Head of caudate nucleus (tissue), 42 donors: ENCODE measurements around the gene GAPVD1.
"Not testable (repeated sequence)": the region's sequence is repeated elsewhere in the genome, so short reads cannot be mapped to it uniquely, and the experiment has no call there.

Experiments
- DNase-seq, 42 donors: peaks; one replicate each; pipeline versions ENCODE4 v3.0.0 to v3.0.0-alpha.2; 2020 to 2021; ENCODE audit warnings: mixed read lengths in 7 of 42
- intact Hi-C: fragments of 100-400 bp; cut with DNase I; formaldehyde crosslinking; loops from one replicate; pipeline ENCODE4 v1.15.0; 2022

GAPVD1 gene

DNA sequence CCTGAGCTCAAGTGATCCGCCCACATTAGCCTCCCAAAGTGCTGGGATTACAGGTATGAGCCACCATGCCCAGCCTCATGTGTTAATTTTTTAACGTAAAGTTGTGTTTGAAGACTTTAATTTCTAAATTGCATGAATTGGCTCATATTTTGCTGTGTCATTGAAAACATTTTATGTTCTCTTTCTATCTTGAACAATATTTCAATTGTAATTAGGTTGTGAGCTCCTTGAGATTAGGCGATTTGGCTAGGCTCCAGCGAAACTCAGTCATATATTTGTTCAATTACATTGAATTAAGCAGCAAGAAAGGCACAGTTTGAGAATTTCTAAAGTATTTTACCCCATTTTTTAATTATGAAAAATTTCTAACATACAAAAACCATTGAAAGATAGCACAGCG, 34.0 kb downstream of the GAPVD1 start:
- no peak for DNase-seq
- intact Hi-C loops = no loop called here

DNA sequence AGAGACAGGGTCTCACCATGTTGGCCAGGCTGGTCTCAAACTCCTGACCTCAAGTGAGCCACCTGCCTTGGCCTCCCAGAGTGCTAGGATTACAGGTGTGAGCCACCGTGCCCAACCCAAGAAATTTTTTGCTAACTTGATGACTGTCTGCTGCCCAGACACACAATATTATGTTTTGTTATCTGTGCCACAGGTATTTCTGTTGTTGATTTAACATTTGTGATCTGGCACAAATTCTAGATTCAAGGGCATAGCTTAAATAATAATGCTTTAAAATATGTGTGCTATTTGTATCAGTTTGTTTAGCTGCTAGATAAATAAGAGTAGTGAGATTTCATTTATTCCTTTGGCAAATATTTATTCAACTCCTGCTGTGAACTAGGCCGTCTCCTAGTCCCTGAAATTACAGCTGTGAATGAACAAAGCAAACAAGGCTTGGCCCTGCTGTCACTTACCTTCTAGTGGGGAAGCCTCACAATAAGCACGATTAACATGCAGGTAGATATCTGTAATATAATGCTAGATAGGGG, 35.3 kb downstream of the GAPVD1 start:
- intact Hi-C loops = no loop called here

DNA sequence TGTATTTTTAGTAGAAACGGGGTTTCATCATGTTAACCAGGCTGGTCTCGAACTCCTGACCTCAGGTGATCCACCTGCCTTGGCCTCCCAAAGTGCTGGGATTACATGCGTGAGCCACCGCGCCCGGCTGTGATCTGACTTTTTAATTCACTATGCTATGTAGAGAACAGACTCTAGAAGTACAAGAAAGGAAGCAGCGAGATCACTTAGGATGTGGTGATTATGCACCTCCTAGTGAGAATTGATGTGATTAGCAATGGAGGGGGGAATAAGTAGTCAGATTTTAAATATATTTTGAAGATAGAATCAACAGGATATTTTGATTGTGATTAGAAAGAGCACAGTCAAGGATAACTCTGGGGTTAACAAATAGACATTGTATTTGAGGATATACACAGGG, 36.3 kb downstream of the GAPVD1 start:
- intact Hi-C loops = no loop called here
- DNase-seq = no peak

More for the DNA sequence above, 35.3 kb downstream of the GAPVD1 start:
- no peak for DNase-seq

- DNase-seq = no peak
- intact Hi-C loops = no loop called here
Observed at GRCh38 chr9:125302241-125302640, 40.6 kb downstream of the GAPVD1 start.

DNA sequence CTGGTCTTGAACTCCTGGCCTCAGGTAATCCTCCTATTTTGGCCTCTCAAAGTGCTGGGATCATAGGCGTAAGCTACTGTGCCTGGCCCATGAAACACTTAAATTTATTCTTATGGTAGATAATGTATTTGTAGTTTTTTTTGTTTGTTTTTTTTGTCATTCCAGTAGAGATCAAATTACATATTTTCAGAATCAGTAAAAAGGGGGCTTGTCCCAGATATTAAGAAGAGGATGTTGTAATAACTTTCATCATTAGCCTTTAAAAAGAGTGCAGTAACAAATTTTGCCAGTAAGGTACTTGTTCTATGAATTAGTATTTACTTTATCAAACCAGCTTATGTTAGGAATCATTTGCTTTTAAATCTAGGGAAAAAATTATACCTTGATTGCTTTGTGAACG, 42.6 kb downstream of the GAPVD1 start:
- intact Hi-C loops = no loop called here
- DNase-seq = no peak

- intact Hi-C loops = no loop called here
- no peak for DNase-seq
Observed at GRCh38 chr9:125312411-125312810, 50.8 kb downstream of the GAPVD1 start.

- intact Hi-C loops, DNase-seq: not testable (repeated sequence)
Observed at GRCh38 chr9:125316359-125316758, 54.7 kb downstream of the GAPVD1 start.

GRCh38 chr9:125317704-125318103, 56.1 kb downstream of the GAPVD1 start:
- intact Hi-C loops = no loop called here
- DNase-seq = no peak

DNA sequence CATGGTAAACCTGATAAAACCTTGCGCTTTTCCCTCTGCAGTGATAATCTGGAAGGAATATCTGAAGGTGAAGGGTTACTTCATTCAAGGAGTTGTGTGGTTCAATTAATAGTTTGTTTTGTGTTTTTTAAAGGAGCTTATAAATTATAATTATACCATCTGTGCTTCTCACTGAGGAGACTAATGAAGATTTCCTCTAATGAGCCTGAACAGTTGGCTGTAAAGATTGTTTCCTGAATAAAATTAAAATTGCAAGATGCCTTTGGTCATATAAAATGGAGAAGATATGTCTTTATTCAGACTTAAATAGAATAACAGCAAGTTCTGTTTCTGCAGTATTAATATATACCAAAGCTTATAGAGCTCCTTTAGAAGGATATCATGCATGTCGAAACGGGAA, 59.9 kb downstream of the GAPVD1 start:
- intact Hi-C loops = no loop called here
- DNase-seq = no peak

GRCh38 chr9:125323615-125324014, 62.0 kb downstream of the GAPVD1 start:
- DNase-seq = no peak
- intact Hi-C loops = no loop called here

GRCh38 chr9:125325826-125326225, 64.2 kb downstream of the GAPVD1 start:
- DNase-seq = no peak
- intact Hi-C loops = no loop called here

- intact Hi-C loops = no loop called here
Observed at GRCh38 chr9:125329978-125330377, 68.4 kb downstream of the GAPVD1 start.

GRCh38 chr9:125330587-125330986, 69.0 kb downstream of the GAPVD1 start:
- no peak for DNase-seq
- intact Hi-C loops = no loop called here

More at GRCh38 chr9:125329978-125330377, 68.4 kb downstream of the GAPVD1 start:
- no peak for DNase-seq

- DNase-seq = no peak
- intact Hi-C loops = no loop called here
Observed at GRCh38 chr9:125332527-125332926, 70.9 kb downstream of the GAPVD1 start.

GRCh38 chr9:125337236-125337635, 75.6 kb downstream of the GAPVD1 start:
- intact Hi-C loops = no loop called here
- peak in 1 of 42 donors; percentile 25 for DNase-seq

DNA sequence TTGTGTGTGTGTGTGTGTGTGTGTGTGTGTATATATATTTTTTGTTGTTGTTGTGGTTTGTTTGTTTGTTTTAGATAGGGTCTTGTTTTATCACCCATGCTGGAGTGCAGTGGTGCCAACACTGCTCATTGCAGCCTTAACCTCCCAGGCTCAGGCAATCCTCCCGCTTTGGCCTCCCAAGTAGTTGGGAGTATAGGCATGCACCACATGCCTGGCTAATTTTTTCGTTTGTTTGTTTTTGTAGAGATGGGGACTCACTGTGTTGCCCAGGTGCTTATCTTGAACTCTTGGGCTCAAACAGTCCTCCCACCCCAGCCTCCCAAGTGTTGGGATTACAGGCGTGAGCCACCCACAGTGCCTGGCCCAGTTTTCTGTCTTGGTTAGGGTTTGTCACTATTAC, 77.3 kb downstream of the GAPVD1 start:
- no peak for DNase-seq
- intact Hi-C loops = no loop called here

DNA sequence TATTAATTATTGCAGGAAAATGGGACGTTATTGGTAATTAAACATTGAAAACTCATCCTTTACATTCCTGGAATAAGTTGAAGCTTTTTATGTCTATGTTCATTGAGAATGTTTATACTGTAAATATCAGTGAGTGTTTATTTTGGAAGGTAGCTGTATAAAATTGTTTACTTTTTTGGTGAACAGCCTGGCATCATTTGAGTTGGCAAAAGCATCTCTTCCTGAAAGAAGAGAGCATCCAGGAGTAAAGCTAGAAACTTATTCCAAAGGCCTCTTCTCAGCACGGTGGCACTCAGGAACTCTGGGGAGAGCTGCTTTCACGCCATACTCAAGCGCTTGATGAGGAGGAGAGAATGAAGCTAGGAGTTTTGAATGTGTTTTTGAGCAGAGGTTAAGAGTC, 79.9 kb downstream of the GAPVD1 start:
- intact Hi-C loops = no loop called here
- no peak for DNase-seq

DNA sequence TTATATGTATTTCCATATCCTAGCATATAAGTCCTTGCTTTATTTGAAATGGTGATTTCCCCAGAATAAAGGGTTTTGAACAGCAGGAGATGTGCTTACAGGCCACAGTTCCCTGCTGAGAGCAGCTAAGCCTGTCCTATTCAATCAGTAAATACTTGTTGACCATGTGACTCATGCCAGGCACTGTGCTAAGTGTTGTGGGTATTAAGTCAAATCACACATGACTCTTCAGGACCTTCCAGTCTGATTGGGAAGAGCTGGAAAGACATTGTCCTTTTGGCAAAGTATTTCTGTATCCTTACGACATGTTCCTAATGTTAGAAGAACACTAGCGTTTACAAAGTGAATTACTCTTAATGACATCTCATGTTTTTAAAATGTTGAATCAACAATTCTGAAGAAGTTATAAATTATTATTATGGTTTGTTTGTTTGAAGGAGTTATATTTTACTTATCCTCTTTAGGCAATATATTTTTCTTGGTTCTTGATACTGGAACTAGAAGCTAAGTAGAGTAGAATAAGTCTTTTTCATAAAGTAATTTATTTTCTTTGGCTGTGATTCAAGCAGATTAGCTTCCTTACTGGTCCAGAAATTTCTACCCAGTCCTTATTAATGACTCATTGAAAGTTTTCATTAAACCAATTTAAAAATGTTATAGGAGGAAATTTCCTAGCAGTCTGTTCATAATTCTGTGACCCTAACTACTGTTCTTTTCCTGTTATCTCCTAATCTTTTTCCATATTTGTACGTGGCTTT, 82.1 kb downstream of the GAPVD1 start:
- intact Hi-C loops = no loop called here
- no peak for DNase-seq

DNA sequence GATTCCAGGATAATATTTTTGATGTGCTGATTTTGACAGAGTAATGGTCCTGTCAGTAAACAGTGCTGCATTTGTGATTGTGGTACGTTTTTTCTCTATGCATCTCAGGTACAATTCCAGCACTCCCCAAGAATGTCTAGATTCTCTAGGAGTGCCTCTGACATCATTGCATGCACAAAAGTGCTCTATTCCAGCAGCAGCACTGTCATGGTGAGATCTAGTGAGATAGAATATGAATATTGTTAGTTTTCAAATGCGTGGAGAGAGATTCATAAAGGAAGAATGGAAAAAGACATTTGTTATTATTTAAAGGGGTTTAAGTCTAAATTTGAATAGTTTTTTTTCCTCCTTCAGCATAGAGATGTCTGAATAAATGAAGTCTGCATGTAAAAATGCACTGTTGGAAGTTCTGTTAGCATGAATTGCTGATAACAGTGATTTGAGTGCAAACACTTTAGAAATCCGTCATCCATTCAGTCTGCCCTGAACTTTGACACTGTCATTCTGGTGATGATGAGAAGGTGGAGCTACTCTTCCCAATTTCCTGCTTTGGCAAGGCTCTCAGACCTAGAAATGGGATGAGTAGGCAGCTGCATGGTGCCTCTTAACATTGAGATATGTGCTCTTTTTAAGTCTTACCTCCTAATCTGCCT, 84.6 kb downstream of the GAPVD1 start:
- intact Hi-C loops = no loop called here
- no peak for DNase-seq

DNA sequence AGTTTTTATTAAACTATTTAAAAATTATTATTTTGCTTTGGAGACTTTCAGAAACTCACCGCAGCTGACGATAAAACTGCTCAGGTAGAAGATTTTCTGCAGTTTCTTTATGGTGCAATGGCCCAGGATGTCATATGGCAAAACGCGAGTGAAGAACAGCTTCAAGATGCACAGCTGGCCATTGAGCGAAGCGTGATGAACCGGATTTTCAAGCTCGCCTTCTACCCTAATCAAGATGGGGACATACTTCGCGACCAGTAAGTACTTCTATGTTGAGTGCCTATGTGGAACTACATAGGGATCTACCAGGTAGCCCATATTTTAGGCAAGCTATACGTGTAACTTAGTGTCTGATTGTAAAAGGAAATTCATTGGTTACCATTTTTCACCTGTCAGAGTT, 94.0 kb downstream of the GAPVD1 start:
- peak in 1 of 42 donors; percentile 27 for DNase-seq
- intact Hi-C loops = no loop called here

DNA sequence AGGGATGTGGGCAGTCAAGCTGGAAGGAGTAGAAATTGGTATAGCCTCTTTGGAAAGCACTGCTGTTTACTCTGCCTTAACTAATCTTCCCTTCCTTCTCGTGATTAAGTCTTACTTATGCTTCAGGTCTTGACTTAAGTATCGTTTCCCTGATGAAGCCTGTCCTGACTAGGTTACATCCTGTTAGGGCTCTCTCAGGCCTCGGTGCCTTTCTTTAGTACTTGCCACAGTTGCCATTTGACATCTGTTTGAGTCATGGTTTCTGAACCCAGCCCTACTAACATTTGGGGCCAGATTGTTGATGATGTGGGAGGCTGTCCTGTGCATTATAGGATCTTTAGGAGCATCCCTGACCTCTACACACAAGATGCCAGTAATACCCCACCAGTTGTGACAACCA, 94.4 kb downstream of the GAPVD1 start:
- intact Hi-C loops = no loop called here

More for the DNA sequence above, 94.4 kb downstream of the GAPVD1 start:
- DNase-seq = no peak
